Pancreas (tissue), 10 donors: ENCODE measurements around the gene PSPC1. TPM values are rescaled to one million over a fixed set of nuclear protein-coding genes. Genes with fewer than 3 reads are reported as not detected.

Source experiments
- ATAC-seq, 4 donors: fragments of 200-7000 bp; cut with Tn5 transposase; one replicate each; pipeline versions ENCODE4 v1.8.0 to v1.9.1; 2020; ENCODE audit warnings: mild to moderate bottlenecking in 4 of 4, moderate library complexity in 4 of 4
- DNase-seq, 6 donors: peaks; one replicate each; pipeline ENCODE4 v3.0.0-alpha.2; 2020
- FAIRE-seq: peaks from 2 replicates; lab custom pipeline; 2012; peaks lifted over from hg19 to GRCh38; lab: Jason Lieb, UNC
- H3K27ac ChIP-seq, 4 donors: fragments of 200-600 bp; sonication (generic); 1 replicate in 3 of 4; 2 replicates in 1 of 4; pipeline versions ENCODE4 v1.5.0 to v1.8.0; 2020
- H3K27me3 ChIP-seq, 4 donors: fragments of 200-600 bp; one replicate each; pipeline ENCODE4 v1.8.0; 2021
- H3K36me3 ChIP-seq, 3 donors: fragments of 200-600 bp; sonication (generic) in 1 of 3; one replicate each; pipeline versions ENCODE4 v1.5.0 to v1.8.0; 2020 to 2021
- H3K4me1 ChIP-seq, 3 donors: fragments of 200-600 bp; one replicate each; pipeline ENCODE4 v1.8.0; 2021
- H3K4me3 ChIP-seq, 4 donors: fragments of 200-600 bp; sonication (generic) in 2 of 4; one replicate each; pipeline versions ENCODE4 v1.5.0 to v1.8.0; 2020 to 2021
- H3K9me3 ChIP-seq, 4 donors: fragments of 200-600 bp; one replicate each; pipeline ENCODE4 v1.8.0; 2021
- WGBS, 2 donors: extraction: QIAGEN DNeasy Blood & Tissue Kit; methylation state at CpG; one replicate each; pipeline ENCODE4 v1.1.7; 2013; 5-methylcytosine and 5-hydroxymethylcytosine counted together
- intact Hi-C, 3 donors: fragments of 100-400 bp; cut with DNase I; formaldehyde crosslinking; loops; one replicate each; pipeline versions ENCODE4 v1.11.1 to v1.14.2; 2022
- polyA plus RNA-seq, 2 donors: library from polyadenylated mRNA; stranded (reverse); fragments of 200-250 nt; gene quantifications; one replicate each; pipeline ENCODE4 v1.2.3, GENCODE V29; 2013
- total RNA-seq, 6 donors: library from RNA; stranded (reverse); fragmentation: NEBNext Ultra II Directional in 4 of 6; extraction: Animal tissue kit (Norgen Biotek cat#: 25700) in 4 of 6; gene quantifications; one replicate each; pipeline versions ENCODE4 v1.2.1 to v1.2.4, GENCODE V29; 2021 to 2023
- TF ChIP-seq, protein P1 (sequence below), 4 donors: fragments of 200-600 bp; sonication (generic) in 3 of 4; IDR thresholded peaks; one replicate each; pipeline versions ENCODE4 v1.5.0 to v1.8.0; 2021; ENCODE audit warnings: antibody characterized with exemption in 4 of 4
- donor health status: healthy with polysubstance abuse.
- donor health status: DM: no; HTN: no; CAD: no; lungs with moderate emphysema.
- donor health status: DM: no; HTN: no; CAD: no.
- donor health status: control.
- donor health status: control.
- donor health status: Bipolar disorder and iron deficiency.
- donor health status: DM: yes; HTN: yes; CAD: no.
- donor health status: DM: no; HTN: no; CAD: no.
- donor health status: DM: no; HTN: no; CAD: no.
- donor health status: DM: yes; HTN: yes; CAD: no.

Gene PSPC1
- total and polyA plus RNA-seq, 8 donors, result 14.2 to 22.7 (median 17.6) TPM

DNA sequence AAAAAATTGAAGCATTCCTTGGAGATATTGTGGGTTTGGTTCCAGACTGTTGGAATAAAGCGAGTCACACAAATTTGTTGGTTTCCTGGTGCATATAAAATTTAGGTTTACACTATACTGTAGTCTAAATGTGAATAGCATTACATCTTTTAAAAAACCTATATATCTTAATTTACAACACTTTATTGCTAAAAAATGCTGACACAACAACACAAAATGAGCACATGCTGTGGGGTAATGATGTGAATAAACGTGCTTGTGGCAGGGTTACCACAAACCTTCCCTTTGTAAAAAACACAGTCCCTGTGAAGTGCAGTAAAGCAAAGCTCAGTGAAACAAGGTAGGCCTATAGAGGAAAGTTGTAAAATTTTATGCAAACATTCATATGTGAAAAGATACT lies 121.6 kb downstream of the PSPC1 start:
- DNase-seq, result no peak

DNA sequence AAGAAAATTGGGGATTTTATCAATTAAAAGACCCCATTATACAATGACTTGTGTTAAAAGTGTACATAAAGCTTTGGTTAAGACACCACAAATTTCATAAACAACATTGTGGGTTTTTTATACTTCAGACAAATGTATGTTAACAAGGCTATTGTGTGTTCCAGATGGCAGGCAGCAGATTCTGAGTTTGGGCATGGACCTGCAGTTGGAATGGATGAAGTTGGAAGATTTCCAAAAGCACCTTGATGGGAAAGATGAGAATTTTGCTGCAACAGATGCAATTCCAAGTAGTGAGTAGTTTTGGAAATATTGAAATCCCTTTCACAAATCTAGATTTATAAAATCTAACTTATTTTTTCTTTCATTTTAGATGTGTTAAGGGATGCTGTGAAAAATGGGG lies 123.9 kb downstream of the PSPC1 start:
- Histone ChIP-seq H3K9me3 (no peaks in the 10 kb centered on the region), H3K27ac (no peak overlapping the region), H3K4me1 (no peaks in the 10 kb centered on the region), H3K36me3 (peaks cover 0 to 36% (median 27%) of the 10 kb centered on the region in 3 donors), H3K27me3 (no peaks in the 10 kb centered on the region), H3K4me3 (no peak overlapping the region)
- TF ChIP-seq, protein P1, sequence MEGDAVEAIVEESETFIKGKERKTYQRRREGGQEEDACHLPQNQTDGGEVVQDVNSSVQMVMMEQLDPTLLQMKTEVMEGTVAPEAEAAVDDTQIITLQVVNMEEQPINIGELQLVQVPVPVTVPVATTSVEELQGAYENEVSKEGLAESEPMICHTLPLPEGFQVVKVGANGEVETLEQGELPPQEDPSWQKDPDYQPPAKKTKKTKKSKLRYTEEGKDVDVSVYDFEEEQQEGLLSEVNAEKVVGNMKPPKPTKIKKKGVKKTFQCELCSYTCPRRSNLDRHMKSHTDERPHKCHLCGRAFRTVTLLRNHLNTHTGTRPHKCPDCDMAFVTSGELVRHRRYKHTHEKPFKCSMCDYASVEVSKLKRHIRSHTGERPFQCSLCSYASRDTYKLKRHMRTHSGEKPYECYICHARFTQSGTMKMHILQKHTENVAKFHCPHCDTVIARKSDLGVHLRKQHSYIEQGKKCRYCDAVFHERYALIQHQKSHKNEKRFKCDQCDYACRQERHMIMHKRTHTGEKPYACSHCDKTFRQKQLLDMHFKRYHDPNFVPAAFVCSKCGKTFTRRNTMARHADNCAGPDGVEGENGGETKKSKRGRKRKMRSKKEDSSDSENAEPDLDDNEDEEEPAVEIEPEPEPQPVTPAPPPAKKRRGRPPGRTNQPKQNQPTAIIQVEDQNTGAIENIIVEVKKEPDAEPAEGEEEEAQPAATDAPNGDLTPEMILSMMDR (IDR thresholded peaks at IDR 0.05), result no peak
- intact Hi-C loops, result no loop called here
- FAIRE-seq (no peak), ATAC-seq (no peak), DNase-seq (no peak)

More for the DNA sequence above, 121.6 kb downstream of the PSPC1 start:
- 89 to 96% methylated on average over 2 of the region's 2 CpGs for WGBS, 2 donors
- Histone ChIP-seq H3K4me1 (no peaks in the 10 kb centered on the region), H3K36me3 (peaks cover 0 to 59% (median 27%) of the 10 kb centered on the region in 3 donors), H3K27me3 (no peaks in the 10 kb centered on the region), H3K9me3 (no peaks in the 10 kb centered on the region), H3K27ac (no peak overlapping the region), H3K4me3 (no peak overlapping the region)
- no peak for FAIRE-seq
- TF ChIP-seq, protein P1 (IDR thresholded peaks at IDR 0.05), result no peak
- no peak for ATAC-seq
- intact Hi-C loops, result loop anchor here in 1 of 3 donors (10.0 kb wide), 1 partner anchor 64 kb away; no protein-coding TSS in a partner anchor

DNA sequence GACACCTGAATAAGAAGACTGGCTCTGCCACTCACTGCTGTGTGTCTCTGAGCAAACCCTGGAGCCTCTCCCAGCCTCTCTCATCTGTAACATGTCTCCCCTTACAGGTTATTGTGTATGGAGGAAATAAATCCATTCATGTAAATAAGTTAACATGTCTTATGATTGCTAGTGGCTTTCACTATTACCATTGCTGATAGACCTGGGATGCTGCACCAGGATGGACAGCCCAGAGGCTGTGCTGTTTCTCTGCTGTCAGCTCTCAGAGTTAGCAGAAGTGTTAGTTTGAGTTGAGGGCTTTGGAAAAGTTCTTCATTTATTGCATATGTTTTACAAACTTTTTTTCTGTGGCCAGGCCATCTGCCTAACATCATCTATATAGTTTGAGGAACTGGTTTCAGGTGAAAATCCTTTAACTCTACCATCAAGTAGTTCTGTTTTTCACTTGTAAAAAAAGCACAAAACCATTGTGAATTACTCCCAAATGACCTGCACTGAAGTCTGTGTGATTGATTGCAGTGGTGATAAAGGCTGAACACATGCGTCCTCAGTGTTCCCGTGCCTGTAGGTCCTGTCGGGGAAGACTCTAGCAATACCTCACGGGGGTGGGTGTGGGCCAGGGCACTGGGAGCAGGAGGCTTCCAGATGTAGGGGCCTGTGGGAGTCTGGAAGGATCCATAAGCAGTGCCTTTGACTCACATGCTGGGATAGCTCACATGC lies 124.7 kb downstream of the PSPC1 start:
- H3K4me1 ChIP-seq, result no peaks in the 10 kb centered on the region
- no peak for ATAC-seq

More for the DNA sequence above, 124.7 kb downstream of the PSPC1 start:
- Histone ChIP-seq H3K36me3 (peaks cover 0 to 28% (median 20%) of the 10 kb centered on the region in 3 donors), H3K27ac (no peak overlapping the region), H3K9me3 (no peaks in the 10 kb centered on the region), H3K27me3 (no peaks in the 10 kb centered on the region), H3K4me3 (no peak overlapping the region)
- intact Hi-C loops, result no loop called here
- DNase-seq (no peak), FAIRE-seq (no peak)
- TF ChIP-seq, protein P1 (IDR thresholded peaks at IDR 0.05), result no peak
- WGBS, 2 donors, result 44 to 46% methylated on average over 4 of the region's 4 CpGs

Other genes starting within 250 kb of the PSPC1 start
- not detected for gene TPTE2, start 221.4 kb downstream of the PSPC1 start, total RNA-seq
- gene TPTE2, start 221.4 kb downstream of the PSPC1 start, polyA plus RNA-seq, result not detected
- gene MPHOSPH8, start 149.3 kb downstream of the PSPC1 start, total RNA-seq, result 10 to 100 TPM; 12.4 to 22.1 (median 14.8) TPM
- gene MPHOSPH8, start 149.3 kb downstream of the PSPC1 start, polyA plus RNA-seq, result 10 to 100 TPM; 24.8 to 26.3 TPM
- gene ZMYM5, start 80.7 kb upstream of the PSPC1 start, total RNA-seq, result 1 to 10 TPM; 4.9 to 8.3 (median 5.1) TPM
- 1 to 10 TPM; 3.5 to 6.6 TPM for gene ZMYM5, start 80.7 kb upstream of the PSPC1 start, polyA plus RNA-seq
- gene ZMYM2, start 175.8 kb upstream of the PSPC1 start, total RNA-seq, result 10 to 100 TPM; 25.0 to 42.6 (median 29.2) TPM
- 10 to 100 TPM; 10.1 to 24.0 TPM for gene ZMYM2, start 175.8 kb upstream of the PSPC1 start, polyA plus RNA-seq